NCI-H2196 (cell line): ENCODE data around the gene NAALADL2.
"Not testable (repeated sequence)": the region's sequence is repeated elsewhere in the genome, so short reads cannot be mapped to it uniquely, and the experiment has no call there.

Experiments used
- DNase-seq: peaks from one replicate; lab custom pipeline; 2025; ENCODE audit not compliant: unreplicated experiment; lab: John Stamatoyannopoulos, UW

NAALADL2 gene

GRCh38 chr3:175460849-175461399, 601.8 kb downstream of the NAALADL2 start:
- DNase-seq = not testable (repeated sequence)

- no peak for DNase-seq
Measured at GRCh38 chr3:175464362-175464761, 605.2 kb downstream of the NAALADL2 start.

- no peak for DNase-seq
Measured at GRCh38 chr3:175469124-175469523, 610.0 kb downstream of the NAALADL2 start.

GRCh38 chr3:175475765-175476164, 616.6 kb downstream of the NAALADL2 start:
- no peak for DNase-seq

GRCh38 chr3:175476489-175476888, 617.4 kb downstream of the NAALADL2 start:
- no peak for DNase-seq

GRCh38 chr3:175477651-175478224, 618.6 kb downstream of the NAALADL2 start:
- no peak for DNase-seq

GRCh38 chr3:175478301-175478700, 619.2 kb downstream of the NAALADL2 start:
- DNase-seq = no peak

- DNase-seq = no peak
Measured at GRCh38 chr3:175479175-175479574, 620.0 kb downstream of the NAALADL2 start.

GRCh38 chr3:175479800-175480199, 620.7 kb downstream of the NAALADL2 start:
- no peak for DNase-seq

GRCh38 chr3:175484666-175485065, 625.5 kb downstream of the NAALADL2 start:
- no peak for DNase-seq

- DNase-seq = no peak
Measured at GRCh38 chr3:175485436-175485835, 626.3 kb downstream of the NAALADL2 start.

- no peak for DNase-seq
Measured at GRCh38 chr3:175486255-175486654, 627.1 kb downstream of the NAALADL2 start.

GRCh38 chr3:175489406-175489805, 630.3 kb downstream of the NAALADL2 start:
- no peak for DNase-seq

- no peak for DNase-seq
Measured at GRCh38 chr3:175493301-175493700, 634.2 kb downstream of the NAALADL2 start.

- no peak for DNase-seq
Measured at GRCh38 chr3:175495331-175495730, 636.2 kb downstream of the NAALADL2 start.

GRCh38 chr3:175502155-175502554, 643.0 kb downstream of the NAALADL2 start:
- DNase-seq = no peak

GRCh38 chr3:175511219-175511785, 652.2 kb downstream of the NAALADL2 start:
- no peak for DNase-seq

GRCh38 chr3:175512700-175513099, 653.6 kb downstream of the NAALADL2 start:
- no peak for DNase-seq

GRCh38 chr3:175518459-175518858, 659.3 kb downstream of the NAALADL2 start:
- DNase-seq = no peak

GRCh38 chr3:175521406-175521805, 662.3 kb downstream of the NAALADL2 start:
- DNase-seq = no peak

GRCh38 chr3:175526191-175526590, 667.1 kb downstream of the NAALADL2 start:
- no peak for DNase-seq

GRCh38 chr3:175526609-175527280, 667.6 kb downstream of the NAALADL2 start:
- no peak for DNase-seq
